Neural cell (in vitro differentiated cells): Measurements from ENCODE around the gene FGF14. TPM values are rescaled to one million over a fixed set of nuclear protein-coding genes. Genes with fewer than 3 reads are reported as not detected.
"Not testable (repeated sequence)": the region's sequence is repeated elsewhere in the genome, so short reads cannot be mapped to it uniquely, and the experiment has no call there.

Experiments
- H2AFZ ChIP-seq: fragments of 200-600, 300-800 bp; sonication (generic), shearing (Covaris generic); 2 replicates; pipeline ENCODE4 v1.6.0; 2014; ENCODE audit warnings: low read depth, mild to moderate bottlenecking, antibody characterized with exemption, low read length, moderate library complexity
- H3F3A ChIP-seq: fragments of 200-600 bp; shearing (Covaris generic); 2 replicates; pipeline ENCODE4 v1.6.1; 2016; ENCODE audit warnings: mild to moderate bottlenecking, moderate library complexity, mixed read lengths, antibody characterized with exemption, low read length; ENCODE audit not compliant: insufficient read depth, poor library complexity, severe bottlenecking
- H3K27ac ChIP-seq: fragments of 200-600, 300-800 bp; sonication (generic), shearing (Covaris generic); 2 replicates; pipeline ENCODE4 v1.5.1; 2014; ENCODE audit warnings: mild to moderate bottlenecking, low read length, moderate library complexity
- H3K27me3 ChIP-seq: fragments of 300-800, 200-600 bp; sonication (generic), shearing (Covaris generic); 2 replicates; pipeline ENCODE4 v1.6.0; 2014; ENCODE audit warnings: mild to moderate bottlenecking, low read depth, low read length, moderate library complexity; ENCODE audit not compliant: insufficient read depth
- H3K36me3 ChIP-seq: fragments of 300-800, 200-600 bp; sonication (generic), shearing (Covaris generic); 2 replicates; pipeline ENCODE4 v1.5.1; 2014; ENCODE audit warnings: mild to moderate bottlenecking, antibody characterized with exemption, low read length, moderate library complexity; ENCODE audit not compliant: insufficient read depth
- H3K4me2 ChIP-seq: fragments of 300-800, 200-600 bp; sonication (generic), shearing (Covaris generic); 2 replicates; pipeline ENCODE4 v1.6.0; 2014; ENCODE audit warnings: mild to moderate bottlenecking, low read length
- H3K4me3 ChIP-seq: fragments of 300-800, 200-600 bp; sonication (generic), shearing (Covaris generic); 2 replicates; pipeline ENCODE4 v1.5.1; 2014; ENCODE audit warnings: mild to moderate bottlenecking, low read length, moderate library complexity
- H3K79me2 ChIP-seq: fragments of 200-600 bp; shearing (Covaris generic); replicated peaks from 2 replicates; pipeline ENCODE4 v1.6.0; 2014; ENCODE audit warnings: mild to moderate bottlenecking, low read length, moderate library complexity; ENCODE audit not compliant: insufficient read depth
- H3K9ac ChIP-seq: fragments of 300-800, 200-600 bp; sonication (generic), shearing (Covaris generic); 2 replicates; pipeline ENCODE4 v1.6.1; 2016; ENCODE audit warnings: mild to moderate bottlenecking, low read length, mixed read lengths
- H3K9me2 ChIP-seq: fragments of 200-600 bp; shearing (Covaris generic); 2 replicates; pipeline ENCODE4 v1.6.1; 2016; ENCODE audit warnings: mild to moderate bottlenecking, low read length, mixed read lengths; ENCODE audit not compliant: insufficient read depth
- H3K9me3 ChIP-seq: fragments of 200-600, 300-800 bp; sonication (generic), shearing (Covaris generic); 2 replicates; pipeline ENCODE4 v1.6.1; 2016; ENCODE audit warnings: mild to moderate bottlenecking, mixed run types, low read length, moderate library complexity, mixed read lengths
- H4K20me1 ChIP-seq: fragments of 200-600 bp; shearing (Covaris generic); 2 replicates; pipeline ENCODE4 v1.6.1; 2016; ENCODE audit warnings: mild to moderate bottlenecking, mixed run types; ENCODE audit not compliant: insufficient read depth
- EP300 ChIP-seq: fragments of 450-650 bp; conservative IDR thresholded peaks from 2 replicates; pipeline ENCODE4 v1.6.1; 2014; ENCODE audit warnings: antibody characterized with exemption, mild to moderate bottlenecking, moderate library complexity; ENCODE audit not compliant: poor library complexity, severe bottlenecking
- EZH2 ChIP-seq: fragments of 200-600, 300-800 bp; shearing (Covaris generic), sonication (generic); IDR thresholded peaks from 2 replicates; pipeline ENCODE4 v1.6.1; 2014; ENCODE audit warnings: antibody characterized with exemption, low read length, borderline replicate concordance, mild to moderate bottlenecking; ENCODE audit not compliant: insufficient read depth, poor library complexity, severe bottlenecking
- MXI1 ChIP-seq: fragments of 450-650 bp; conservative IDR thresholded peaks from 2 replicates; pipeline ENCODE4 v1.6.1; 2014; ENCODE audit warnings: antibody characterized with exemption, mild to moderate bottlenecking; ENCODE audit not compliant: poor library complexity, severe bottlenecking
- POLR2AphosphoS5 ChIP-seq: IDR thresholded peaks from 2 replicates; pipeline ENCODE4 v1.6.1; 2012
- RAD21 ChIP-seq: fragments of 450-650 bp; conservative IDR thresholded peaks from 2 replicates; pipeline ENCODE4 v1.6.1; 2014; ENCODE audit warnings: antibody characterized with exemption, mild to moderate bottlenecking, moderate library complexity
- SMC3 ChIP-seq: fragments of 450-650 bp; conservative IDR thresholded peaks from 2 replicates; pipeline ENCODE4 v1.6.1; 2014; ENCODE audit warnings: antibody characterized with exemption, mild to moderate bottlenecking, moderate library complexity; ENCODE audit not compliant: poor library complexity
- TAF1 ChIP-seq: IDR thresholded peaks from 2 replicates; pipeline ENCODE4 v1.6.1; 2012; ENCODE audit warnings: low read depth
- polyA plus RNA-seq: library from polyadenylated mRNA; depleted of rRNA; stranded (reverse); fragments of >200 nt; gene quantifications from 2 replicates; pipeline ENCODE4 v1.2.3, GENCODE V29; 2014
- TF ChIP-seq, protein P1 (sequence below): fragments of 450-650 bp; IDR thresholded peaks from 2 replicates; pipeline ENCODE4 v1.5.1; 2014; ENCODE audit warnings: antibody characterized with exemption, mild to moderate bottlenecking, moderate library complexity; ENCODE audit not compliant: poor library complexity, severe bottlenecking
- TF ChIP-seq, protein P2 (sequence below): IDR thresholded peaks from 2 replicates; pipeline ENCODE4 v1.6.1; 2012; ENCODE audit warnings: borderline replicate concordance

Gene FGF14
- polyA plus RNA-seq, 1 donor from 2014 or later = 36.4 TPM

- Histone ChIP-seq H3F3A (no peaks in the 10 kb centered on the region), H3K4me3 (no peak overlapping the region), H3K27me3 (no peaks in the 10 kb centered on the region), H3K9me3 (no peaks in the 10 kb centered on the region), H3K27ac (no peak overlapping the region), H3K4me2 (no peak overlapping the region), H2AFZ (no peak overlapping the region), H3K79me2 (no peaks in the 10 kb centered on the region), H4K20me1 (no peaks in the 10 kb centered on the region), H3K9me2 (no peaks in the 10 kb centered on the region), H3K36me3 (no peaks in the 10 kb centered on the region), H3K9ac (no peak overlapping the region)
- TF ChIP-seq SMC3 (no peak), RAD21 (no peak), EZH2 (no peak), POLR2AphosphoS5 (no peak)
- TF ChIP-seq, protein P1, sequence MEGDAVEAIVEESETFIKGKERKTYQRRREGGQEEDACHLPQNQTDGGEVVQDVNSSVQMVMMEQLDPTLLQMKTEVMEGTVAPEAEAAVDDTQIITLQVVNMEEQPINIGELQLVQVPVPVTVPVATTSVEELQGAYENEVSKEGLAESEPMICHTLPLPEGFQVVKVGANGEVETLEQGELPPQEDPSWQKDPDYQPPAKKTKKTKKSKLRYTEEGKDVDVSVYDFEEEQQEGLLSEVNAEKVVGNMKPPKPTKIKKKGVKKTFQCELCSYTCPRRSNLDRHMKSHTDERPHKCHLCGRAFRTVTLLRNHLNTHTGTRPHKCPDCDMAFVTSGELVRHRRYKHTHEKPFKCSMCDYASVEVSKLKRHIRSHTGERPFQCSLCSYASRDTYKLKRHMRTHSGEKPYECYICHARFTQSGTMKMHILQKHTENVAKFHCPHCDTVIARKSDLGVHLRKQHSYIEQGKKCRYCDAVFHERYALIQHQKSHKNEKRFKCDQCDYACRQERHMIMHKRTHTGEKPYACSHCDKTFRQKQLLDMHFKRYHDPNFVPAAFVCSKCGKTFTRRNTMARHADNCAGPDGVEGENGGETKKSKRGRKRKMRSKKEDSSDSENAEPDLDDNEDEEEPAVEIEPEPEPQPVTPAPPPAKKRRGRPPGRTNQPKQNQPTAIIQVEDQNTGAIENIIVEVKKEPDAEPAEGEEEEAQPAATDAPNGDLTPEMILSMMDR = no peak
- TF ChIP-seq, protein P2, sequence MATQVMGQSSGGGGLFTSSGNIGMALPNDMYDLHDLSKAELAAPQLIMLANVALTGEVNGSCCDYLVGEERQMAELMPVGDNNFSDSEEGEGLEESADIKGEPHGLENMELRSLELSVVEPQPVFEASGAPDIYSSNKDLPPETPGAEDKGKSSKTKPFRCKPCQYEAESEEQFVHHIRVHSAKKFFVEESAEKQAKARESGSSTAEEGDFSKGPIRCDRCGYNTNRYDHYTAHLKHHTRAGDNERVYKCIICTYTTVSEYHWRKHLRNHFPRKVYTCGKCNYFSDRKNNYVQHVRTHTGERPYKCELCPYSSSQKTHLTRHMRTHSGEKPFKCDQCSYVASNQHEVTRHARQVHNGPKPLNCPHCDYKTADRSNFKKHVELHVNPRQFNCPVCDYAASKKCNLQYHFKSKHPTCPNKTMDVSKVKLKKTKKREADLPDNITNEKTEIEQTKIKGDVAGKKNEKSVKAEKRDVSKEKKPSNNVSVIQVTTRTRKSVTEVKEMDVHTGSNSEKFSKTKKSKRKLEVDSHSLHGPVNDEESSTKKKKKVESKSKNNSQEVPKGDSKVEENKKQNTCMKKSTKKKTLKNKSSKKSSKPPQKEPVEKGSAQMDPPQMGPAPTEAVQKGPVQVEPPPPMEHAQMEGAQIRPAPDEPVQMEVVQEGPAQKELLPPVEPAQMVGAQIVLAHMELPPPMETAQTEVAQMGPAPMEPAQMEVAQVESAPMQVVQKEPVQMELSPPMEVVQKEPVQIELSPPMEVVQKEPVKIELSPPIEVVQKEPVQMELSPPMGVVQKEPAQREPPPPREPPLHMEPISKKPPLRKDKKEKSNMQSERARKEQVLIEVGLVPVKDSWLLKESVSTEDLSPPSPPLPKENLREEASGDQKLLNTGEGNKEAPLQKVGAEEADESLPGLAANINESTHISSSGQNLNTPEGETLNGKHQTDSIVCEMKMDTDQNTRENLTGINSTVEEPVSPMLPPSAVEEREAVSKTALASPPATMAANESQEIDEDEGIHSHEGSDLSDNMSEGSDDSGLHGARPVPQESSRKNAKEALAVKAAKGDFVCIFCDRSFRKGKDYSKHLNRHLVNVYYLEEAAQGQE = no peak
Measured at GRCh38 chr13:102100234-102100633, 301.6 kb downstream of the FGF14 start.

GRCh38 chr13:102097708-102098107 is 304.1 kb downstream of the FGF14 start:
- H3K9me2 ChIP-seq = no peaks in the 10 kb centered on the region
- no peak overlapping the region for H3K27ac ChIP-seq
- H4K20me1 ChIP-seq = no peaks in the 10 kb centered on the region
- H3K4me3 ChIP-seq = no peak overlapping the region
- TF ChIP-seq, protein P1 = no peak
- no peak for TF ChIP-seq EZH2
- no peak for TF ChIP-seq RAD21
- no peak for TF ChIP-seq SMC3
- TF ChIP-seq, protein P2 = no peak
- peak; percentile 18 for TF ChIP-seq POLR2AphosphoS5
- TF ChIP-seq TAF1 = no peak
- TF ChIP-seq EP300 = peak; percentile 38
- TF ChIP-seq MXI1 = peak; percentile 61
- no peak overlapping the region for H3K9ac ChIP-seq
- H3K4me2 ChIP-seq = no peak overlapping the region
- no peaks in the 10 kb centered on the region for H3K36me3 ChIP-seq
- H3K9me3 ChIP-seq = no peaks in the 10 kb centered on the region
- no peaks in the 10 kb centered on the region for H3K27me3 ChIP-seq
- H3K79me2 ChIP-seq = no peaks in the 10 kb centered on the region
- no peaks in the 10 kb centered on the region for H3F3A ChIP-seq
- H2AFZ ChIP-seq = no peak overlapping the region

- not testable (repeated sequence) for H3K79me2 ChIP-seq, H3K9me2 ChIP-seq, H3F3A ChIP-seq, H3K4me3 ChIP-seq, H3K9me3 ChIP-seq, H4K20me1 ChIP-seq, H3K4me2 ChIP-seq, H3K27me3 ChIP-seq, H3K36me3 ChIP-seq, H2AFZ ChIP-seq, H3K9ac ChIP-seq, H3K27ac ChIP-seq
Measured at GRCh38 chr13:102093288-102093687, 308.6 kb downstream of the FGF14 start.
